HG02798 (cell line): Measurements from ENCODE around the gene KCNG2.

ENCODE experiments used
- ATAC-seq: cut with Tn5 transposase; IDR thresholded peaks from one replicate; pipeline ENCODE4 v1.9.1; 2021; ENCODE audit warnings: mild to moderate bottlenecking; ENCODE audit not compliant: unreplicated experiment, poor library complexity

The KCNG2 gene

GRCh38 chr18:79945118-79946042, 147.6 kb downstream of the KCNG2 start:
- ATAC-seq = no peak

- no peak for ATAC-seq
These were observed 149.5 kb downstream of the KCNG2 start for GRCh38 chr18:79947054-79947755.

- no peak for ATAC-seq
These were observed 150.3 kb downstream of the KCNG2 start for GRCh38 chr18:79947881-79948610.

- ATAC-seq = no peak
These were observed 151.1 kb downstream of the KCNG2 start for GRCh38 chr18:79948719-79949411.
